ENCODE measurements around the gene CCDC183. TPM values are rescaled to one million over a fixed set of nuclear protein-coding genes. Genes with fewer than 3 reads are reported as not detected.

Gene CCDC183
- total RNA-seq, 1 donor = under 0.01 TPM

DNA sequence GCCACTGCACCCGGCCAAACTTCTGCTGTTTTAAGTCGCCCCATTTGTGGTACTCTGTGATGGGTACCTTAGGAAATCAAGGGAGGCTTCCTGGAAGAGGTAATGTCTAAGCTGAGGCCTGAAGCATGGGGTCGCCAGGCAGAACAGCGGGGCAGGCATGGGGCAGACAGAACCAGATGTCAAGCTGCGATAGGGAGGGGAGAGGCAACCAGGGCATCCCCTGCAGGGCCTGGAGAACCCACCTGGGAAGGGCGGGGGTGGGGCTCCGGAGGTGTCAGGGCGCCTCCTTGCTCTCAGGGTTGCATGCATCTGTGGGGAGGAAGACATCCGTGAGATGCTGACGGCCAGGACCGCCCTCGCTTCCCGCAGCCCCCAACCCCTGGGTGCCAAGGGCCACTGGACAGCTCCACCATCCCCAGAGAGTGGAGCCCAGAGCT is 34.6 kb upstream of the CCDC183 start:
- H3K4me1 ChIP-seq (ENCODE audit: insufficient read depth, low read length) = no peaks in the 10 kb centered on the region
- DNase-seq (ENCODE audit: insufficient read length, low spot score, missing footprints) = peak; percentile 76
- no peaks in the 10 kb centered on the region for H3K79me2 ChIP-seq (ENCODE audit: insufficient read depth, low read length)
- H3K4me3 ChIP-seq (ENCODE audit: insufficient read depth, low read length) = no peak overlapping the region
- no peaks in the 10 kb centered on the region for H3K36me3 ChIP-seq (ENCODE audit: insufficient read depth, low read length)
- no peaks in the 10 kb centered on the region for H3K9me3 ChIP-seq (ENCODE audit: low read depth, low read length)
- H3K27ac ChIP-seq (ENCODE audit: low read depth, low read length) = no peak overlapping the region
- no peak overlapping the region for H3K4me2 ChIP-seq (ENCODE audit: insufficient read depth, low read length)
- no peaks in the 10 kb centered on the region for H4K20me1 ChIP-seq (ENCODE audit: insufficient read depth, low read length)
- H2AFZ ChIP-seq (ENCODE audit: low read length) = no peak overlapping the region
- TF ChIP-seq, protein P1, sequence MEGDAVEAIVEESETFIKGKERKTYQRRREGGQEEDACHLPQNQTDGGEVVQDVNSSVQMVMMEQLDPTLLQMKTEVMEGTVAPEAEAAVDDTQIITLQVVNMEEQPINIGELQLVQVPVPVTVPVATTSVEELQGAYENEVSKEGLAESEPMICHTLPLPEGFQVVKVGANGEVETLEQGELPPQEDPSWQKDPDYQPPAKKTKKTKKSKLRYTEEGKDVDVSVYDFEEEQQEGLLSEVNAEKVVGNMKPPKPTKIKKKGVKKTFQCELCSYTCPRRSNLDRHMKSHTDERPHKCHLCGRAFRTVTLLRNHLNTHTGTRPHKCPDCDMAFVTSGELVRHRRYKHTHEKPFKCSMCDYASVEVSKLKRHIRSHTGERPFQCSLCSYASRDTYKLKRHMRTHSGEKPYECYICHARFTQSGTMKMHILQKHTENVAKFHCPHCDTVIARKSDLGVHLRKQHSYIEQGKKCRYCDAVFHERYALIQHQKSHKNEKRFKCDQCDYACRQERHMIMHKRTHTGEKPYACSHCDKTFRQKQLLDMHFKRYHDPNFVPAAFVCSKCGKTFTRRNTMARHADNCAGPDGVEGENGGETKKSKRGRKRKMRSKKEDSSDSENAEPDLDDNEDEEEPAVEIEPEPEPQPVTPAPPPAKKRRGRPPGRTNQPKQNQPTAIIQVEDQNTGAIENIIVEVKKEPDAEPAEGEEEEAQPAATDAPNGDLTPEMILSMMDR (IDR thresholded peaks at IDR 0.05; ENCODE audit: extremely low read depth, low read depth, low read length) = no peak
- H3K27me3 ChIP-seq (ENCODE audit: insufficient read depth, low read length) = no peaks in the 10 kb centered on the region

DNA sequence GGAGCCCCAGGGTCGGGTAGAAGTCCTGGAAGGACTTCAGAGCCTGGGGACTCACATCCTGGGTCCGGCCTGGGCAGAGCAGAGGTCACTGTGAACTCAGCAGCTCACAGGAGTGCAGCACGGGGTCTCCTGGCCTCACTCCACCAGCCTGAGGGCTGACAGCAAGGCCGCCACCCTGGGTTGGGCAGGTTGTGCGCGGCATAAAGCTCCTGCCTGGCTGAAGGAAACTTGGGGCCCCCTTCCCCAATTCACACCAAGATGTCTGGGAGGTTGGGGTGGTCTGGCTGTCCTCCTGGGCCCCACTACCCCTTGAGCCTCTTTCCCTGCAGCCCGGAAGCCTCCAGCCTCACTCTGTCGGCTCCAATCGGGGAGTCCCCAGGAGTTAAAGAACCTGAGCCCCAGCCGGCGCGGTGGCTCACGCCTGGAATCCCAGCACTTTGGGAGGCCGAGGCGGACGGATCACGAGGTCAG is 33.9 kb upstream of the CCDC183 start:
- Histone ChIP-seq H3K79me2 (ENCODE audit: insufficient read depth, low read length) (no peaks in the 10 kb centered on the region), H3K9me3 (ENCODE audit: low read depth, low read length) (no peaks in the 10 kb centered on the region), H3K4me3 (ENCODE audit: insufficient read depth, low read length) (no peak overlapping the region), H3K4me1 (ENCODE audit: insufficient read depth, low read length) (no peaks in the 10 kb centered on the region), H3K36me3 (ENCODE audit: insufficient read depth, low read length) (no peaks in the 10 kb centered on the region), H4K20me1 (ENCODE audit: insufficient read depth, low read length) (no peaks in the 10 kb centered on the region), H3K4me2 (ENCODE audit: insufficient read depth, low read length) (no peak overlapping the region), H3K27me3 (ENCODE audit: insufficient read depth, low read length) (no peaks in the 10 kb centered on the region), H3K27ac (ENCODE audit: low read depth, low read length) (no peak overlapping the region), H2AFZ (ENCODE audit: low read length) (no peak overlapping the region)
- peak; percentile 58 for DNase-seq (ENCODE audit: insufficient read length, low spot score, missing footprints)
- TF ChIP-seq, protein P1 (IDR thresholded peaks at IDR 0.05; ENCODE audit: extremely low read depth, low read depth, low read length) = no peak

DNA sequence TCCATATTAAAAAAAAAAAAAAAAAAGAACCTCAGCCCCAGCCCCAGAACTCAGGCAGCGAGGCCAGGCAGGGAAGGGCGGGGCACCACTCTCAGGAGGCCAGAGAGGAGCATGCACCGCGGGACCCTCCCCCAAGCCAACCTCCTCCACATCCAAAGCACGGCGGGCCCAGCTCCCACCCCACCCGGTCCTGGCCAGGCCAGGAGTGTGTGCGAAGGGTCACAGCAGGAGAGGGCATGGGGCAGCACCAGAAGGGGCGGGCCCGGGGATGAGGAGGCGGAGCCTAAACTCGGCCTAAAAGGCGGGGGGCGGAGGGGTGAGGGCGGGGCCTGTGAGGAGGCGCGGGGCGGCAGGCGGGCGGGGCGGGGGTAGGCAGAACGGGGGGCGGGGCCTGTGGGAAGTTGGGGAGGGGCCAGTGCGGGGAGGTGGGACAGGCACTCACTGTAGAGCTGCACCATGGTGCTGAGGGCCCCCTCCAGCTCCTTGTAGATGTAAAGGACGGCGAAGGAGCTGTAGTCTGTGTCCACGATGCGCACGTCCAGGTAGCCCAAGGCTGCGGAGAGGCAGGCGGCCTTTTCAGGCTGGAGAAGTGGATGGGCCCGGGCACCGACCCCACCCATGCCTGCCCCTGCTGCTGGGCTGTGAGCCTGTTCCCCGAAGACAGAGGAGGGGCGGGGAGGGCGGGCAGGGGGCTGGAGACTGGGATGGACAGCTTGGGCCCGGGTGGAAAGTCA is 33.1 kb upstream of the CCDC183 start:
- no peaks in the 10 kb centered on the region for H3K4me1 ChIP-seq (ENCODE audit: insufficient read depth, low read length)
- no peaks in the 10 kb centered on the region for H3K79me2 ChIP-seq (ENCODE audit: insufficient read depth, low read length)
- H3K27ac ChIP-seq (ENCODE audit: low read depth, low read length) = no peak overlapping the region
- no peaks in the 10 kb centered on the region for H3K36me3 ChIP-seq (ENCODE audit: insufficient read depth, low read length)
- TF ChIP-seq, protein P1 (IDR thresholded peaks at IDR 0.05; ENCODE audit: extremely low read depth, low read depth, low read length) = no peak
- H3K9me3 ChIP-seq (ENCODE audit: low read depth, low read length) = no peaks in the 10 kb centered on the region
- peak; percentile 84 for DNase-seq (ENCODE audit: insufficient read length, low spot score, missing footprints)
- H2AFZ ChIP-seq (ENCODE audit: low read length) = no peak overlapping the region
- no peaks in the 10 kb centered on the region for H4K20me1 ChIP-seq (ENCODE audit: insufficient read depth, low read length)
- H3K4me3 ChIP-seq (ENCODE audit: insufficient read depth, low read length) = no peak overlapping the region
- H3K27me3 ChIP-seq (ENCODE audit: insufficient read depth, low read length) = peaks cover 3% of the 10 kb centered on the region
- no peak overlapping the region for H3K4me2 ChIP-seq (ENCODE audit: insufficient read depth, low read length)

DNA sequence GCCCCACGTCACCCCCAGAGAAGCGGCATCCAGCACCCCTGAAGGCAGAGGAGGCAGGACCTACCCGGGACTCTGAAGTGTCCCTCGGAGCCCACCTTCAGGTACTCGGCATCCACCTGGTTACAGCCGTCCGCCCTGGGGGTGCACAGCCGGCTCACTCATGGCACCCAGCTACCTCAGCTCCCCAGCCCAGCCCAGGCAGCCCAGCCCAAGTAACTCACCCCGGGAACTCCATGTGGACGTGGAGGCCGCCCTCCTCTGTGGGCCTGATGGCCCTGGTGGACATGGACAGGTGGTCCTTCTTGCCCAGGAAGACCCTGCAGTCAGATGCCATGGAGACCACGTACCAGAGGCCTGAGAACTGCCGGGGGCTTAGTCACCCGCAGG is 32.5 kb upstream of the CCDC183 start:
- Histone ChIP-seq H4K20me1 (ENCODE audit: insufficient read depth, low read length) (no peaks in the 10 kb centered on the region), H3K79me2 (ENCODE audit: insufficient read depth, low read length) (no peaks in the 10 kb centered on the region)

More for the DNA sequence above, 32.5 kb upstream of the CCDC183 start:
- Histone ChIP-seq H3K9me3 (ENCODE audit: low read depth, low read length) (no peaks in the 10 kb centered on the region), H3K4me2 (ENCODE audit: insufficient read depth, low read length) (no peak overlapping the region), H2AFZ (ENCODE audit: low read length) (no peak overlapping the region), H3K4me3 (ENCODE audit: insufficient read depth, low read length) (no peak overlapping the region), H3K4me1 (ENCODE audit: insufficient read depth, low read length) (no peaks in the 10 kb centered on the region), H3K27ac (ENCODE audit: low read depth, low read length) (no peak overlapping the region), H3K27me3 (ENCODE audit: insufficient read depth, low read length) (peaks cover 4% of the 10 kb centered on the region), H3K36me3 (ENCODE audit: insufficient read depth, low read length) (no peaks in the 10 kb centered on the region)
- DNase-seq (ENCODE audit: insufficient read length, low spot score, missing footprints) = peak; percentile 76
- TF ChIP-seq, protein P1 (IDR thresholded peaks at IDR 0.05; ENCODE audit: extremely low read depth, low read depth, low read length) = no peak

All from osteoblast (primary cell).